Neuronal stem cell (in vitro differentiated cells): ENCODE measurements around the gene LY9.

Experiments used
- DNase-seq: peaks from one replicate; pipeline ENCODE4 v3.0.0-alpha.2; 2013; ENCODE audit warnings: low spot score
- H2AFZ ChIP-seq: one replicate; pipeline ENCODE4 v1.6.1; 2013; ENCODE audit warnings: mild to moderate bottlenecking, low read length, inconsistent platforms
- H2AK5ac ChIP-seq: 2 replicates; pipeline ENCODE4 v1.6.1; 2013; ENCODE audit warnings: low read depth, mild to moderate bottlenecking, inconsistent platforms, low read length, moderate library complexity, mixed read lengths
- H2BK120ac ChIP-seq: 2 replicates; pipeline ENCODE4 v1.6.1; 2013; ENCODE audit warnings: low read depth, mild to moderate bottlenecking, inconsistent platforms, low read length, moderate library complexity, mixed read lengths
- H2BK12ac ChIP-seq: one replicate; pipeline ENCODE4 v1.6.1; 2013; ENCODE audit warnings: low read length, inconsistent platforms
- H2BK15ac ChIP-seq: 2 replicates; pipeline ENCODE4 v1.6.1; 2013; ENCODE audit warnings: mild to moderate bottlenecking, low read length, inconsistent platforms, mixed read lengths
- H2BK5ac ChIP-seq: one replicate; pipeline ENCODE4 v1.6.1; 2013; ENCODE audit warnings: inconsistent platforms, mild to moderate bottlenecking, low read length, moderate library complexity
- H3K14ac ChIP-seq: one replicate; pipeline ENCODE4 v1.6.1; 2013; ENCODE audit warnings: low read length, inconsistent platforms
- H3K18ac ChIP-seq: 2 replicates; pipeline ENCODE4 v1.6.1; 2013; ENCODE audit warnings: low read length, inconsistent platforms
- H3K23ac ChIP-seq: 2 replicates; pipeline ENCODE4 v1.6.1; 2013; ENCODE audit warnings: low read depth, mild to moderate bottlenecking, mixed read lengths, low read length, inconsistent platforms; ENCODE audit not compliant: poor library complexity
- H3K27ac ChIP-seq: replicated peaks from 3 replicates; pipeline ENCODE4 v1.5.1; 2013; ENCODE audit warnings: low read length, inconsistent platforms
- H3K27me3 ChIP-seq, 3 experiments: 2 replicates each; pipeline ENCODE4 v1.6.1; 2013; ENCODE audit warnings: low read length in 3 of 3, mild to moderate bottlenecking in 2 of 3, inconsistent platforms in 1 of 3, low read depth in 1 of 3, mixed read lengths in 1 of 3, moderate library complexity in 1 of 3; ENCODE audit not compliant: control insufficient read depth in 3 of 3, insufficient read depth in 3 of 3
- H3K36me3 ChIP-seq, 2 donors: replicated peaks in 1 of 2; 2 replicates each; pipeline ENCODE4 v1.6.1; 2013; ENCODE audit warnings: low read length in 2 of 2; ENCODE audit not compliant: control insufficient read depth in 2 of 2, insufficient read depth in 2 of 2
- H3K4ac ChIP-seq: 2 replicates; pipeline ENCODE4 v1.6.1; 2013; ENCODE audit warnings: inconsistent platforms, mild to moderate bottlenecking, low read length, moderate library complexity
- H3K4me1 ChIP-seq, 2 donors: 1 replicate in 1 of 2; 2 replicates in 1 of 2; pipeline ENCODE4 v1.6.1; 2013; ENCODE audit warnings: low read length in 2 of 2, low read depth in 1 of 2; ENCODE audit not compliant: control insufficient read depth in 2 of 2, insufficient read depth in 1 of 2
- H3K4me2 ChIP-seq: one replicate; pipeline ENCODE4 v1.6.1; 2013; ENCODE audit warnings: mild to moderate bottlenecking, low read length, inconsistent platforms; ENCODE audit not compliant: insufficient read depth, poor library complexity, severe bottlenecking
- H3K4me3 ChIP-seq, 2 donors: 2 replicates each; pipeline ENCODE4 v1.5.1; 2013; ENCODE audit warnings: low read length in 2 of 2, mild to moderate bottlenecking in 2 of 2, inconsistent platforms in 1 of 2, moderate library complexity in 1 of 2
- H3K79me1 ChIP-seq: one replicate; pipeline ENCODE4 v1.6.1; 2013; ENCODE audit warnings: low read depth, mild to moderate bottlenecking, inconsistent platforms, low read length, moderate library complexity
- H3K9ac ChIP-seq: one replicate; pipeline ENCODE4 v1.6.1; 2013; ENCODE audit warnings: mild to moderate bottlenecking, low read depth, low read length, inconsistent platforms; ENCODE audit not compliant: poor library complexity
- H3K9me3 ChIP-seq, 2 donors: replicated peaks in 1 of 2; 2 replicates each; pipeline versions ENCODE3 to v1.6.1; 2013; ENCODE audit warnings: low read length in 2 of 2, mild to moderate bottlenecking in 2 of 2, inconsistent platforms in 1 of 2, low read depth in 1 of 2, mixed read lengths in 1 of 2, moderate library complexity in 1 of 2; ENCODE audit not compliant: control insufficient read depth in 2 of 2, insufficient read depth in 1 of 2
- H4K8ac ChIP-seq: one replicate; pipeline ENCODE4 v1.6.1; 2013; ENCODE audit warnings: low read depth, mild to moderate bottlenecking, inconsistent platforms, low read length, moderate library complexity
- H4K91ac ChIP-seq: one replicate; pipeline ENCODE4 v1.6.1; 2013; ENCODE audit warnings: low read length, low read depth, mild to moderate bottlenecking, inconsistent platforms; ENCODE audit not compliant: poor library complexity
- WGBS, 2 donors: extraction: QIAGEN DNeasy Blood & Tissue Kit; methylation state at CpG; one replicate each; pipeline ENCODE4 v1.1.7; 2013; ENCODE audit warnings: missing lambda C conversion rate in 2 of 2, mixed read lengths in 1 of 2; ENCODE audit not compliant: insufficient read length in 2 of 2, insufficient replicate concordance in 1 of 2; ENCODE audit errors: extremely low coverage in 2 of 2; 5-methylcytosine and 5-hydroxymethylcytosine counted together

Gene LY9

GRCh38 chr1:160813215-160813614, 17.2 kb downstream of the LY9 start:
- no peak overlapping the region for H2BK12ac ChIP-seq
- H2AK5ac ChIP-seq: no peak overlapping the region
- H3K4ac ChIP-seq: no peak overlapping the region
- H3K27ac ChIP-seq: no peak overlapping the region
- H2AFZ ChIP-seq: no peak overlapping the region
- peaks cover 0 to 2% of the 10 kb centered on the region in 2 donors for H3K4me1 ChIP-seq
- no peak overlapping the region for H4K91ac ChIP-seq
- H3K23ac ChIP-seq: no peak overlapping the region
- no CpG with 5 or more reads among the region's 7 CpGs for WGBS, 2 donors
- no peak overlapping the region for H2BK120ac ChIP-seq
- H3K36me3 ChIP-seq: no peaks in the 10 kb centered on the region
- H4K8ac ChIP-seq: no peak overlapping the region
- no peak overlapping the region for H3K9ac ChIP-seq
- H3K14ac ChIP-seq: no peak overlapping the region
- no peak overlapping the region for H2BK5ac ChIP-seq
- no peak for DNase-seq
- H3K27me3 ChIP-seq: no peaks in the 10 kb centered on the region
- no peaks in the 10 kb centered on the region for H3K79me1 ChIP-seq
- no peaks in the 10 kb centered on the region for H3K9me3 ChIP-seq
- no peak overlapping the region for H2BK15ac ChIP-seq
- no peak overlapping the region for H3K4me3 ChIP-seq
- H3K4me2 ChIP-seq: no peak overlapping the region
- no peak overlapping the region for H3K18ac ChIP-seq

- no peaks in the 10 kb centered on the region for H3K79me1 ChIP-seq
- H2BK12ac ChIP-seq: no peak overlapping the region
- no peak overlapping the region for H3K14ac ChIP-seq
- H3K27ac ChIP-seq: no peak overlapping the region
- no peak overlapping the region for H2AK5ac ChIP-seq
- H3K4me2 ChIP-seq: no peak overlapping the region
- H3K4ac ChIP-seq: no peak overlapping the region
- no peak overlapping the region for H3K23ac ChIP-seq
- WGBS, 2 donors: no CpG with 5 or more reads among the region's 6 CpGs
- no peak overlapping the region for H3K18ac ChIP-seq
- H2BK15ac ChIP-seq: no peak overlapping the region
- no peaks in the 10 kb centered on the region for H3K27me3 ChIP-seq
- H4K91ac ChIP-seq: no peak overlapping the region
- no peak overlapping the region for H4K8ac ChIP-seq
- DNase-seq: no peak
- no peak overlapping the region for H2AFZ ChIP-seq
- peaks cover 0 to 4% of the 10 kb centered on the region in 2 donors for H3K4me1 ChIP-seq
- no peaks in the 10 kb centered on the region for H3K36me3 ChIP-seq
- H3K9ac ChIP-seq: no peak overlapping the region
- H3K9me3 ChIP-seq: no peaks in the 10 kb centered on the region
- H2BK5ac ChIP-seq: no peak overlapping the region
- no peak overlapping the region for H2BK120ac ChIP-seq
- H3K4me3 ChIP-seq: no peak overlapping the region
Observed at GRCh38 chr1:160814316-160814715, 18.3 kb downstream of the LY9 start.

GRCh38 chr1:160814856-160815255, 18.9 kb downstream of the LY9 start:
- no peak overlapping the region for H3K18ac ChIP-seq
- H2AK5ac ChIP-seq: no peak overlapping the region
- DNase-seq: no peak
- H3K4ac ChIP-seq: no peak overlapping the region
- H3K36me3 ChIP-seq: no peaks in the 10 kb centered on the region
- H3K9ac ChIP-seq: no peak overlapping the region
- no peak overlapping the region for H4K91ac ChIP-seq
- H2BK120ac ChIP-seq: no peak overlapping the region
- no peak overlapping the region for H4K8ac ChIP-seq
- H3K4me1 ChIP-seq: peaks cover 0 to 4% of the 10 kb centered on the region in 2 donors
- H3K4me2 ChIP-seq: no peak overlapping the region
- H3K27ac ChIP-seq: no peak overlapping the region
- no peak overlapping the region for H3K14ac ChIP-seq
- no peaks in the 10 kb centered on the region for H3K79me1 ChIP-seq
- H3K9me3 ChIP-seq: no peaks in the 10 kb centered on the region
- H2AFZ ChIP-seq: no peak overlapping the region
- H3K4me3 ChIP-seq: no peak overlapping the region
- no peak overlapping the region for H3K23ac ChIP-seq
- H3K27me3 ChIP-seq: no peaks in the 10 kb centered on the region
- H2BK12ac ChIP-seq: no peak overlapping the region
- H2BK15ac ChIP-seq: peak overlapping the region; percentile 25
- no CpG with 5 or more reads among the region's 8 CpGs for WGBS, 2 donors
- no peak overlapping the region for H2BK5ac ChIP-seq

- Histone ChIP-seq H3K9me3 (no peaks in the 10 kb centered on the region), H3K79me1 (no peaks in the 10 kb centered on the region), H2BK12ac (no peak overlapping the region), H4K8ac (no peak overlapping the region), H2AK5ac (no peak overlapping the region), H3K18ac (peak overlapping the region; percentile 28), H2AFZ (peak overlapping the region; percentile 27), H3K27ac (no peak overlapping the region), H3K36me3 (no peaks in the 10 kb centered on the region), H3K9ac (no peak overlapping the region), H2BK120ac (no peak overlapping the region), H3K23ac (no peak overlapping the region), H3K4me2 (no peak overlapping the region), H3K4me1 (peaks cover 0 to 4% of the 10 kb centered on the region in 2 donors), H2BK5ac (no peak overlapping the region), H4K91ac (no peak overlapping the region), H2BK15ac (no peak overlapping the region), H3K4ac (no peak overlapping the region), H3K27me3 (no peaks in the 10 kb centered on the region), H3K4me3 (no peak overlapping the region), H3K14ac (no peak overlapping the region)
- DNase-seq: no peak
- WGBS, 2 donors: no CpG with 5 or more reads among the region's 9 CpGs
Observed at GRCh38 chr1:160818207-160818937, 22.4 kb downstream of the LY9 start.
